Fibroblast of pulmonary artery (primary cell): ENCODE measurements around the gene CPPED1.

Experiments
- DNase-seq: peaks from one replicate; pipeline ENCODE4 v3.0.0-alpha.2; 2010; ENCODE audit warnings: low read depth
- H3K4me3 ChIP-seq: replicated peaks from 2 replicates; pipeline ENCODE4 v1.5.1; 2011; ENCODE audit warnings: low read depth, mild to moderate bottlenecking, control low read depth, low read length, moderate library complexity
- CTCF ChIP-seq: IDR thresholded peaks from 2 replicates; pipeline ENCODE4 v1.5.1; 2011; ENCODE audit warnings: mild to moderate bottlenecking, control low read depth, low read length, inconsistent platforms; ENCODE audit errors: missing control alignments

The CPPED1 gene

DNA sequence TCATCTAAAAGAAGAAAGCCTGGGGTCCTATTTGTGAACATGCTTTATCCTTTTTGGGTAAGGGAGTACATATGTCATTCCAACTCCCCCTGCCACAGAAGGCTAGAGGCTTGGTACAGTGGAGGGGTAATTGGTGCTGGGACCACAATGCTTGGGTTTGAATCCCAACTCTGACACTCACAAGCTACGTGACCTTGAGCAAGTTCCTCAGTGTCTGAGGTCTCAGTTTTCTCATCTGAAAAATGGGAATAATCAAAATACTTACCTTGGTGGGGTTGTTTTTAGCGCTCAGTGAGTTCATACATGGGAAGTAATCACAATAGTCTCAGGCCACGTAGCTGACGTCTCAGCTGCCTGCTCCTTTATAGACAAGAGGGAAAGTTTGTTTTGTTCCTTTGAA is 150.8 kb downstream of the CPPED1 start:
- no peak for DNase-seq
- no peak for TF ChIP-seq CTCF
- H3K4me3 ChIP-seq, result no peak overlapping the region

DNA sequence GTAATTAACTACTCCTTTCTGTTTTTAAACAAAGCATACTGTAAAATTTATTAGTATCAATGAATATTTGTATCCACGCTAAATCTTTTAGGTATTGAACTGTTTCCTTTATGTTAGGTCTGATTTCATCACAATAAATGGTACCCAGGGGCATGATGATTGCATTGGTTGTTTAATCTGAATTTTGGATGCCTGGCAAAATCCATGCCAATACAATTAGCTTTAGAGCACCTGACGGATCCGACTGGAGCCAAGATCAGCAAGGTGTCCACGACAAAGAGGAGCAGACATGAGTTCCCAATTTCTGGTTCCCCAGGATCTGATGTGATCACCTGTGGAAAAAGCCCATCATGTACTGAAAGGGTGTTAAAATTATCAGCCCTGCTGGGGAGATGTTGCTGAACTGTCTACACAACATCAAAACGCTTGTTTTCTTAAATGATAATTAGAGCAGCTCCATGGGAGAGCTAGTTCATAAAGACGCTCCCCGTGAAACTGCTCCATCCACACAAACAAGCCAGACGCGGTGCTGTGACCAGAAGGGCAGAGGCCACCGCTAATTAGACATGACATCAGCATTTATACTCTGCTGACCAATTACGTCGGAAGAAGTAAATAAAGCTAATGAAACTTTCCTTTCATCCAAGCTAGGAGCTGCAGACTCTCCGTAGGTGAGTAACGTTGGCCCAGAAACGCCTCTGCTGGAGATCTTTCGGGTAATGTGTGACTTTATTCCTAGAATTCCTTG is 151.7 kb downstream of the CPPED1 start:
- no peak overlapping the region for H3K4me3 ChIP-seq
- no peak for TF ChIP-seq CTCF
- no peak for DNase-seq

GRCh38 chr16:12649356-12649755 is 154.3 kb downstream of the CPPED1 start:
- DNase-seq, result no peak
- TF ChIP-seq CTCF, result no peak
- H3K4me3 ChIP-seq, result no peak overlapping the region

- no peak for DNase-seq
- H3K4me3 ChIP-seq, result no peak overlapping the region
- no peak for TF ChIP-seq CTCF
Measured at GRCh38 chr16:12646490-12647274, 157.0 kb downstream of the CPPED1 start.

GRCh38 chr16:12646098-12646489 is 157.6 kb downstream of the CPPED1 start:
- TF ChIP-seq CTCF, result no peak
- H3K4me3 ChIP-seq, result no peak overlapping the region
- DNase-seq, result no peak

DNA sequence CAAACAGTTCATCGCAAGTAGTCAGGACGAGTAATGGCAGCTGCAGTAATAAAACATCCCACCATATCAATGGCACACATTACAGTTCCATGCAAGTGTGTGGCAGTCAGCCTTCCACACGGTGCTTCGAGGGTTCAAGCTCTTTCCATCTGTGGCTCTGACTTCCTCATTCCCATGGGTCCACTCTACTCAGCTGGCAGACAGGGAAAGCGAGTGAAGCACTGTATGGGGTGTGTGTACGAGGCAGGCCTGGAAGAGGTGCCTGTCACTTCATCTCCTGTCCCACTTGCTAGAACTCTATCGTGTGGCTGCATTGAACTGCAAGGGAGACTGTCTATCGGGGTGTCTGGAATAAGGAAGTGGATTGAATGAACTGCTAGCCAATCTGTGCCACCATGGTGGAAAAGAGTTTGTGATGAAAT is 160.6 kb downstream of the CPPED1 start:
- TF ChIP-seq CTCF, result no peak
- DNase-seq, result no peak
- H3K4me3 ChIP-seq, result no peak overlapping the region
